Caco-2 (cell line): ENCODE data around the gene ZRSR2. TPM values are rescaled to one million over a fixed set of nuclear protein-coding genes. Genes with fewer than 3 reads are reported as not detected.

Source experiments
- BruUV-seq: library from RNA; stranded (reverse); fragments of 400-500 nt; replicated peaks from 2 replicates; lab custom pipeline; 2021; lab: Mats Ljungman, UMichigan
- CTCF ChIA-PET: fragments of 300-600 bp; sonication (Branson Sonifier 250); formaldehyde crosslinking; loops from one replicate; lab custom pipeline; 2022; ENCODE audit warnings: antibody characterized with exemption; lab: Charles Lee
- POLR2A ChIA-PET: fragments of 300-600 bp; sonication (Branson Sonifier 250); formaldehyde crosslinking; loops from one replicate; lab custom pipeline; 2022; ENCODE audit warnings: antibody characterized with exemption; lab: Charles Lee
- DNase-seq, 2 experiments: peaks; one replicate each; pipeline versions ENCODE4 v3.0.0 to v3.0.0-alpha.2; 2020 to 2022
- H3K27me3 ChIP-seq: replicated peaks from 2 replicates; pipeline ENCODE4 v1.6.0; 2011; ENCODE audit warnings: low read length; ENCODE audit not compliant: control insufficient read depth, insufficient read depth
- H3K36me3 ChIP-seq: 2 replicates; pipeline ENCODE4 v1.5.1; 2011; ENCODE audit warnings: low read length; ENCODE audit not compliant: control insufficient read depth, insufficient read depth
- H3K4me1 ChIP-seq: fragments of 250-450 bp; sonication (Bioruptor Pico); 2 replicates; pipeline ENCODE4 v1.5.1; 2020; ENCODE audit warnings: mild to moderate bottlenecking
- H3K4me3 ChIP-seq: 2 replicates; pipeline ENCODE4 v1.5.1; 2011; ENCODE audit warnings: low read depth, mild to moderate bottlenecking, control low read depth, low read length
- H3K9me3 ChIP-seq: fragments of 250-450 bp; sonication (Bioruptor Pico); 2 replicates; pipeline ENCODE4 v1.5.1; 2020; ENCODE audit warnings: mild to moderate bottlenecking, moderate library complexity
- H3K27ac Mint-ChIP-seq: one replicate; pipeline ENCODE4 v1.8.0; 2022; ENCODE audit warnings: mixed read lengths; ENCODE audit not compliant: unreplicated experiment
- H3K27me3 Mint-ChIP-seq: one replicate; pipeline ENCODE4 v1.8.0; 2022; ENCODE audit warnings: mixed read lengths; ENCODE audit not compliant: insufficient read depth, unreplicated experiment
- H3K36me3 Mint-ChIP-seq: one replicate; pipeline ENCODE4 v1.8.0; 2022; ENCODE audit warnings: mild to moderate bottlenecking, mixed read lengths; ENCODE audit not compliant: insufficient read depth, unreplicated experiment
- H3K4me1 Mint-ChIP-seq: one replicate; pipeline ENCODE4 v1.8.0; 2022; ENCODE audit warnings: low read depth, mixed read lengths; ENCODE audit not compliant: unreplicated experiment
- H3K4me3 Mint-ChIP-seq: one replicate; pipeline ENCODE4 v1.8.0; 2022; ENCODE audit warnings: mild to moderate bottlenecking, moderate library complexity, mixed read lengths; ENCODE audit not compliant: unreplicated experiment
- H3K9me3 Mint-ChIP-seq: one replicate; pipeline ENCODE4 v1.8.0; 2022; ENCODE audit warnings: mixed read lengths; ENCODE audit not compliant: unreplicated experiment
- CTCF ChIP-seq, 2 experiments: fragments of 200-600 bp in 1 of 2; IDR thresholded peaks; 1 replicate in 1 of 2; 2 replicates in 1 of 2; pipeline versions ENCODE4 v1.5.1 to v1.8.0; 2011 to 2022; ENCODE audit warnings: antibody characterized with exemption in 1 of 2, control low read depth in 1 of 2, inconsistent platforms in 1 of 2, low read depth in 1 of 2, low read length in 1 of 2, mild to moderate bottlenecking in 1 of 2, moderate library complexity in 1 of 2; ENCODE audit not compliant: insufficient read depth in 1 of 2, severe bottlenecking in 1 of 2, unreplicated experiment in 1 of 2
- intact Hi-C: fragments of 100-400 bp; cut with micrococcal nuclease; formaldehyde crosslinking; loops from one replicate; pipeline ENCODE4 v1.10.0; 2022; ENCODE audit not compliant: unreplicated experiment
- total RNA-seq: library from RNA; stranded (reverse); gene quantifications from 2 replicates; pipeline ENCODE4 v1.2.3, GENCODE V29; 2022

ZRSR2 gene
- total RNA-seq, 1 experiment from 2014 or later = 8.1 TPM

DNA sequence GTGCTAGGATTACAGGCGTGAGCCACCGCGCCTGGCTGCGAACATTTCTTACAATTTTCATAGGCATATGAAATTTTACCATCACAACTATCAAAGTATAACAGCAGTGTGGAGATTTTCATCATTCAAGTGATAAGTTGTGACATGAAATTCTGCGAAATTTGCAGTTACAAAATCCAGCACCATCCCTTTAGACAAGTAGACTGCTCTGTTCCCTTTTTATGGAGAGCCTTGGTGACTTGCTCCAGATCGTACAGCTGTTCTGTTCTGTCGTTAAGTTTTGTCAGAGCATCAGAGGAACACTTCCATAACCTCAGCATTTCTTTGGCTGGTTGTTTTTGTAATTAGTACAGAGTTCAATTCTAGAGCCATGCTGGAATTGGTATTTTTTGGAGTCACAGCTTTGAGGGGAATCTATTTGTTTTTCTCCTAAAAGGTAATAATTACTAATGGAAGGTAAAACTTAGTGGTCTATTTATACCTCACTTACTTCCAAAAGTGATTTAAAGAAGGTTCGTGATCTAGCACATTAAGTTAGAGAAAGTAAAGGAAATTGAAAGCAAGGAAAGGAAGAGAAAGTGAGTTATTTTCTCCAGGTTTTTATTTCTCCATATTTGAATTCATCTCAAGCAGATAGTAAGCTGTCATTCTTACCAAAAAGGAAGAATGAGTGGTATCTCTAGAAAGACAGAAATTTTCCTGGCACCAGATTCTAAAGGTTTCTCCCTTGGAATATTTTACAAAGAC lies 22.1 kb downstream of the ZRSR2 start:
- peaks cover 22% of the 10 kb centered on the region for H3K36me3 Mint-ChIP-seq
- H3K27me3 Mint-ChIP-seq = no peaks in the 10 kb centered on the region
- no peak overlapping the region for H3K4me3 ChIP-seq
- no peak overlapping the region for H3K4me3 Mint-ChIP-seq
- H3K4me1 Mint-ChIP-seq = no peaks in the 10 kb centered on the region
- BruUV-seq = no TSS peak
- no peak for TF ChIP-seq CTCF (IDR thresholded peaks at IDR 0.05; ENCODE audit: insufficient read depth in 1 of 2, low read depth in 1 of 2, low read length in 1 of 2, severe bottlenecking in 1 of 2, unreplicated experiment in 1 of 2)
- DNase-seq = no peak
- no peaks in the 10 kb centered on the region for H3K9me3 Mint-ChIP-seq
- POLR2A ChIA-PET = no interaction called here
- H3K9me3 ChIP-seq = no peaks in the 10 kb centered on the region
- H3K27ac Mint-ChIP-seq = no peak overlapping the region
- H3K36me3 ChIP-seq = no peaks in the 10 kb centered on the region
- CTCF ChIA-PET = no interaction called here
- H3K4me1 ChIP-seq = no peaks in the 10 kb centered on the region
- intact Hi-C loops = no loop called here
- H3K27me3 ChIP-seq = no peaks in the 10 kb centered on the region

- Histone ChIP-seq H3K36me3 (no peaks in the 10 kb centered on the region), H3K4me3 (no peak overlapping the region), H3K4me1 (no peaks in the 10 kb centered on the region), H3K27me3 (no peaks in the 10 kb centered on the region), H3K9me3 (no peaks in the 10 kb centered on the region)
- intact Hi-C loops = no loop called here
- ChIA-PET POLR2A (no interaction called here), CTCF (no interaction called here)
- BruUV-seq = no TSS peak
- no peaks in the 10 kb centered on the region for H3K27me3 Mint-ChIP-seq
- H3K27ac Mint-ChIP-seq = no peak overlapping the region
- no peak for DNase-seq
- H3K4me3 Mint-ChIP-seq = no peak overlapping the region
- no peaks in the 10 kb centered on the region for H3K4me1 Mint-ChIP-seq
- H3K9me3 Mint-ChIP-seq = no peaks in the 10 kb centered on the region
- TF ChIP-seq CTCF (IDR thresholded peaks at IDR 0.05; ENCODE audit: insufficient read depth in 1 of 2, low read depth in 1 of 2, low read length in 1 of 2, severe bottlenecking in 1 of 2, unreplicated experiment in 1 of 2) = no peak
- H3K36me3 Mint-ChIP-seq = peaks cover 22% of the 10 kb centered on the region
Measured at GRCh38 chrX:15813416-15813815, 23.1 kb downstream of the ZRSR2 start.

GRCh38 chrX:15814771-15815365 lies 24.6 kb downstream of the ZRSR2 start:
- no peaks in the 10 kb centered on the region for H3K27me3 ChIP-seq
- Mint-ChIP-seq H3K27me3 (no peaks in the 10 kb centered on the region), H3K4me1 (no peaks in the 10 kb centered on the region), H3K36me3 (peaks cover 13% of the 10 kb centered on the region), H3K27ac (no peak overlapping the region), H3K4me3 (no peak overlapping the region), H3K9me3 (no peaks in the 10 kb centered on the region)
- no peak for TF ChIP-seq CTCF (IDR thresholded peaks at IDR 0.05; ENCODE audit: insufficient read depth in 1 of 2, low read depth in 1 of 2, low read length in 1 of 2, severe bottlenecking in 1 of 2, unreplicated experiment in 1 of 2)
- H3K4me1 ChIP-seq = no peaks in the 10 kb centered on the region
- ChIA-PET CTCF (no interaction called here), POLR2A (no interaction called here)
- no peaks in the 10 kb centered on the region for H3K9me3 ChIP-seq
- no TSS peak for BruUV-seq
- H3K4me3 ChIP-seq = no peak overlapping the region
- H3K36me3 ChIP-seq = no peaks in the 10 kb centered on the region
- no peak for DNase-seq
- intact Hi-C loops = no loop called here
